Tibial nerve (tissue), 4 donors: ENCODE data around the gene RNF113B.

ENCODE experiments used
- CTCF ChIP-seq, 5 experiments: fragments of 200-600 bp in 3 of 5; fragments of 450-650 bp in 2 of 5; sonication (generic) in 3 of 5; IDR thresholded peaks; one replicate each; pipeline ENCODE4 v1.5.1; 2016 to 2019; ENCODE audit warnings: antibody characterized with exemption in 5 of 5, mild to moderate bottlenecking in 3 of 5, moderate library complexity in 2 of 5
- EP300 ChIP-seq, 2 donors: sonication (generic); formaldehyde crosslinking; IDR thresholded peaks; one replicate each; pipeline ENCODE4 v1.6.1; 2017; ENCODE audit warnings: antibody characterized with exemption in 2 of 2, mild to moderate bottlenecking in 1 of 2
- POLR2A ChIP-seq, 2 donors: fragments of 450-650 bp; IDR thresholded peaks; one replicate each; pipeline ENCODE4 v1.6.1; 2017; ENCODE audit warnings: antibody characterized with exemption in 2 of 2, mild to moderate bottlenecking in 2 of 2, moderate library complexity in 2 of 2

- TF ChIP-seq CTCF (IDR thresholded peaks at IDR 0.05) = no peak
- TF ChIP-seq POLR2A (IDR thresholded peaks at IDR 0.05) = no peak
- no peak for TF ChIP-seq EP300 (IDR thresholded peaks at IDR 0.05)
These were observed 26.1 kb downstream of the RNF113B start for GRCh38 chr13:98150832-98151479.
